HL-60 (cell line): ENCODE results near the gene CEP162.

ENCODE experiments used
- DNase-seq, 2 experiments: peaks; one replicate each; pipeline ENCODE4 v3.0.0-alpha.2; 2010 to 2020; ENCODE audit warnings: low read depth in 1 of 2, low spot score in 1 of 2
- H3K27ac ChIP-seq: fragments of 250-450 bp; sonication (Bioruptor Pico); replicated peaks from 2 replicates; pipeline ENCODE4 v1.5.1; 2020; ENCODE audit warnings: mild to moderate bottlenecking, moderate library complexity
- H3K27me3 ChIP-seq: fragments of 250-450 bp; sonication (Bioruptor Pico); 2 replicates; pipeline ENCODE4 v1.5.1; 2021; ENCODE audit warnings: mild to moderate bottlenecking, moderate library complexity; ENCODE audit not compliant: insufficient read depth, poor library complexity, severe bottlenecking
- H3K4me3 ChIP-seq: replicated peaks from 2 replicates; pipeline ENCODE4 v1.5.1; 2011; ENCODE audit warnings: mild to moderate bottlenecking, control low read depth, low read length; ENCODE audit not compliant: insufficient read depth
- CTCF ChIP-seq: IDR thresholded peaks from one replicate; pipeline ENCODE4 v1.5.1; 2011; ENCODE audit warnings: low read length, control low read depth, inconsistent platforms; ENCODE audit not compliant: insufficient read depth
- GABPA ChIP-seq: IDR thresholded peaks from 2 replicates; pipeline ENCODE4 v1.6.1; 2012; ENCODE audit warnings: low read depth
- POLR2AphosphoS5 ChIP-seq: IDR thresholded peaks from 2 replicates; pipeline ENCODE4 v1.6.1; 2012; ENCODE audit warnings: low read depth
- REST ChIP-seq: IDR thresholded peaks from 2 replicates; pipeline ENCODE4 v1.6.1; 2012; ENCODE audit warnings: low read depth; ENCODE audit not compliant: insufficient replicate concordance
- SPI1 ChIP-seq: IDR thresholded peaks from 2 replicates; pipeline ENCODE4 v1.6.1; 2012; ENCODE audit warnings: low read depth, mild to moderate bottlenecking, borderline replicate concordance

CEP162 gene

GRCh38 chr6:84222426-84222825 lies 5.0 kb downstream of the CEP162 start:
- DNase-seq = no peak
- Histone ChIP-seq H3K4me3 (no peak overlapping the region), H3K27ac (no peak overlapping the region), H3K27me3 (no peaks in the 10 kb centered on the region)
- TF ChIP-seq GABPA (no peak), SPI1 (no peak), CTCF (no peak), POLR2AphosphoS5 (no peak), REST (no peak)

- TF ChIP-seq CTCF (no peak), POLR2AphosphoS5 (no peak), REST (no peak), SPI1 (no peak), GABPA (no peak)
- no peak overlapping the region for H3K4me3 ChIP-seq
- no peak for DNase-seq
Observed at GRCh38 chr6:84220809-84221409, 6.5 kb downstream of the CEP162 start.

GRCh38 chr6:84218091-84218490 lies 9.4 kb downstream of the CEP162 start:
- Histone ChIP-seq H3K27ac (no peak overlapping the region), H3K4me3 (no peak overlapping the region), H3K27me3 (no peaks in the 10 kb centered on the region)
- TF ChIP-seq SPI1 = no peak
- no peak for TF ChIP-seq POLR2AphosphoS5
- no peak for TF ChIP-seq CTCF
- TF ChIP-seq GABPA = no peak
- TF ChIP-seq REST = no peak
- DNase-seq = no peak

More at GRCh38 chr6:84220809-84221409, 6.5 kb downstream of the CEP162 start:
- Histone ChIP-seq H3K27me3 (no peaks in the 10 kb centered on the region), H3K27ac (no peak overlapping the region)
